Type B pancreatic cell (in vitro differentiated cells): ENCODE data around the gene INCENP. TPM values are rescaled to one million over a fixed set of nuclear protein-coding genes. Genes with fewer than 3 reads are reported as not detected.
"Not testable (repeated sequence)": the region's sequence is repeated elsewhere in the genome, so short reads cannot be mapped to it uniquely, and the experiment has no call there.

Experiments used
- DNase-seq: peaks from one replicate; pipeline ENCODE4 v3.0.0; 2021; ENCODE audit warnings: mixed read lengths; ENCODE audit not compliant: unreplicated experiment; ENCODE audit errors: extremely low spot score
- H3K27ac Mint-ChIP-seq: 2 replicates; pipeline ENCODE4 v1.8.0; 2021; ENCODE audit warnings: mild to moderate bottlenecking, mixed read lengths
- H3K27me3 Mint-ChIP-seq: 2 replicates; pipeline ENCODE4 v1.8.0; 2021; ENCODE audit warnings: mixed read lengths
- H3K36me3 Mint-ChIP-seq: 2 replicates; pipeline ENCODE4 v1.8.0; 2021; ENCODE audit warnings: mixed read lengths
- H3K4me1 Mint-ChIP-seq: one replicate; pipeline ENCODE4 v1.8.0; 2021; ENCODE audit warnings: mixed read lengths; ENCODE audit not compliant: unreplicated experiment
- H3K4me3 Mint-ChIP-seq: 2 replicates; pipeline ENCODE4 v1.8.0; 2021; ENCODE audit warnings: mild to moderate bottlenecking, mixed read lengths
- H3K9me3 Mint-ChIP-seq: 2 replicates; pipeline ENCODE4 v1.8.0; 2021; ENCODE audit warnings: mixed read lengths
- CTCF ChIP-seq: fragments of 200-600 bp; sonication (generic); conservative IDR thresholded peaks from 2 replicates; pipeline ENCODE4 v1.5.0; 2021; ENCODE audit warnings: antibody characterized with exemption, mild to moderate bottlenecking
- long read RNA-seq: library from polyadenylated mRNA; unstranded; transcript quantifications from one replicate; pipeline ENCODE4 v2.0.0, GENCODE V29; 2020
- total RNA-seq: library from RNA; stranded (reverse); gene quantifications from 2 replicates; pipeline ENCODE4 v1.2.1, GENCODE V29; 2021; ENCODE audit warnings: low replicate concordance

INCENP gene
- total RNA-seq = 38.8 and 96.7 TPM in 2 replicates
- long read RNA-seq, partial matches to known transcripts = 0 of 1 reads
- long read RNA-seq, other reads (novel, unspliced or antisense) = 1 of 1 reads

GRCh38 chr11:62123669-62124185 is at the start of gene INCENP:
INCENP (plus strand) TSS chr11:62124011; CDS start chr11:62128162, 4,151 bp downstream.
- peaks cover 6% of the 10 kb centered on the region for H3K36me3 Mint-ChIP-seq

GRCh38 chr11:62075438-62075837 is 48.4 kb upstream of the INCENP start:
- H3K27ac Mint-ChIP-seq = no peak overlapping the region
- H3K4me1 Mint-ChIP-seq = peaks cover under 1% of the 10 kb centered on the region
- no peaks in the 10 kb centered on the region for H3K36me3 Mint-ChIP-seq
- no peak for TF ChIP-seq CTCF
- H3K9me3 Mint-ChIP-seq = no peaks in the 10 kb centered on the region
- H3K27me3 Mint-ChIP-seq = no peaks in the 10 kb centered on the region
- DNase-seq = no peak
- no peak overlapping the region for H3K4me3 Mint-ChIP-seq

More at GRCh38 chr11:62123669-62124185, at the start of gene INCENP:
- TF ChIP-seq CTCF = no peak
- H3K9me3 Mint-ChIP-seq = no peaks in the 10 kb centered on the region
- peak within 1 kb of the TSS; percentile 90 for H3K27ac Mint-ChIP-seq
- H3K4me1 Mint-ChIP-seq = peaks cover 28% of the 10 kb centered on the region
- peak; percentile 96 for DNase-seq
- no peaks in the 10 kb centered on the region for H3K27me3 Mint-ChIP-seq
- H3K4me3 Mint-ChIP-seq = peak within 1 kb of the TSS; percentile 97

GRCh38 chr11:62077132-62077531 is 46.7 kb upstream of the INCENP start:
- H3K4me1 Mint-ChIP-seq = peaks cover 5% of the 10 kb centered on the region
- H3K36me3 Mint-ChIP-seq = no peaks in the 10 kb centered on the region
- no peaks in the 10 kb centered on the region for H3K27me3 Mint-ChIP-seq
- no peaks in the 10 kb centered on the region for H3K9me3 Mint-ChIP-seq
- DNase-seq = no peak
- H3K4me3 Mint-ChIP-seq = no peak overlapping the region
- no peak overlapping the region for H3K27ac Mint-ChIP-seq
- no peak for TF ChIP-seq CTCF

- Mint-ChIP-seq H3K27ac (peak overlapping the region; percentile 23), H3K4me1 (peaks cover 6% of the 10 kb centered on the region), H3K36me3 (no peaks in the 10 kb centered on the region), H3K27me3 (no peaks in the 10 kb centered on the region), H3K4me3 (no peak overlapping the region), H3K9me3 (no peaks in the 10 kb centered on the region)
- peak; percentile 83 for DNase-seq
- peak; percentile 93 for TF ChIP-seq CTCF
Measured at GRCh38 chr11:62081378-62082291, 42.2 kb upstream of the INCENP start.

GRCh38 chr11:62082292-62082657 is 41.5 kb upstream of the INCENP start:
- Mint-ChIP-seq H3K27me3 (no peaks in the 10 kb centered on the region), H3K4me1 (peaks cover 6% of the 10 kb centered on the region), H3K36me3 (no peaks in the 10 kb centered on the region), H3K4me3 (no peak overlapping the region), H3K9me3 (no peaks in the 10 kb centered on the region), H3K27ac (peak overlapping the region; percentile 23)
- no peak for DNase-seq
- TF ChIP-seq CTCF = peak; percentile 2

- not testable (repeated sequence) for H3K9me3 Mint-ChIP-seq, H3K27me3 Mint-ChIP-seq, DNase-seq, H3K27ac Mint-ChIP-seq, H3K4me1 Mint-ChIP-seq, H3K4me3 Mint-ChIP-seq, H3K36me3 Mint-ChIP-seq
Measured at GRCh38 chr11:62084801-62085200, 39.0 kb upstream of the INCENP start.
